ENCODE results near the gene ABCC3. TPM values are rescaled to one million over a fixed set of nuclear protein-coding genes. Genes with fewer than 3 reads are reported as not detected.

The ABCC3 gene
- total RNA-seq, 1 donor, result 39.3 TPM

GRCh38 chr17:50687200-50688066 lies 52.8 kb downstream of the ABCC3 start:
- no peak overlapping the region for H3K4me3 ChIP-seq (ENCODE audit: low read depth, low read length)
- DNase-seq (ENCODE audit: low read depth), result no peak
- TF ChIP-seq CTCF (IDR thresholded peaks at IDR 0.05; ENCODE audit: insufficient read depth, low read depth, low read length), result no peak

- TF ChIP-seq CTCF (IDR thresholded peaks at IDR 0.05; ENCODE audit: insufficient read depth, low read depth, low read length), result no peak
- no peak for DNase-seq (ENCODE audit: low read depth)
- no peak overlapping the region for H3K4me3 ChIP-seq (ENCODE audit: low read depth, low read length)
Measured at GRCh38 chr17:50688245-50688644, 53.6 kb downstream of the ABCC3 start.

DNA sequence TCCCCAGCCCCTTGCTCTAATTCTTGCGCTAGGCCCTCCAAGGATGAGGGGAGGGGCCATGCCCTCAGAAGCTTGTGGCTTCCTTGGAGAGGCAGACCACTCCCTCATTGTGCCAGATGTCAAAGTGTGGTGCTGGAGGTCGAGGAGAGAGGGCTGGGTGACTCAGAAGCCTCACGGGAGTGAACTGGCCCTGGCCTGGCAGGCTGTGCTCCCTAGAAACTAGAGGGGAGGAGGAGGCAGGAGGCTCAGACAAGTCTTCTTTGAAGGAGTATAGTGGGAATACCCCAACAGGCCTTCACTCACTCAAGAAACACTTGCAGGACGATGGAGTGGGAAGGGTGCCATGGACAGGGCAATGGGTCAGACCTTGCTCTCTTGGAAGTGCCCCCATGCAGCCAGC lies 54.6 kb downstream of the ABCC3 start:
- no peak overlapping the region for H3K4me3 ChIP-seq (ENCODE audit: low read depth, low read length)
- DNase-seq (ENCODE audit: low read depth), result peak; percentile 78
- no peak for TF ChIP-seq CTCF (IDR thresholded peaks at IDR 0.05; ENCODE audit: insufficient read depth, low read depth, low read length)

GRCh38 chr17:50689956-50690886 lies 55.5 kb downstream of the ABCC3 start:
- H3K4me3 ChIP-seq (ENCODE audit: low read depth, low read length), result no peak overlapping the region
- peak; percentile 38 for DNase-seq (ENCODE audit: low read depth)
- no peak for TF ChIP-seq CTCF (IDR thresholded peaks at IDR 0.05; ENCODE audit: insufficient read depth, low read depth, low read length)

GRCh38 chr17:50690887-50691549 lies 56.3 kb downstream of the ABCC3 start:
- H3K4me3 ChIP-seq (ENCODE audit: low read depth, low read length), result no peak overlapping the region
- no peak for DNase-seq (ENCODE audit: low read depth)
- no peak for TF ChIP-seq CTCF (IDR thresholded peaks at IDR 0.05; ENCODE audit: insufficient read depth, low read depth, low read length)

All from fibroblast of villous mesenchyme (primary cell).